HepG2 (cell line): Measurements from ENCODE around the gene CLEC9A. TPM values are rescaled to one million over a fixed set of nuclear protein-coding genes. Genes with fewer than 3 reads are reported as not detected.

Source experiments
- ATAC-seq: fragments of 200-7000 bp; cut with Tn5 transposase; 3 replicates; pipeline ENCODE4 v1.9.1; 2020; ENCODE audit warnings: mild to moderate bottlenecking, moderate library complexity
- BruUV-seq: library from RNA; stranded (reverse); fragments of 400-500 nt; replicated peaks from 2 replicates; lab custom pipeline; 2021; lab: Mats Ljungman, UMichigan
- CTCF ChIA-PET: fragments of 300-600 bp; formaldehyde crosslinking; extraction: SDS; loops from one replicate; lab custom pipeline; 2021; ENCODE audit warnings: low total read pairs, inconsistent platforms, low intra/inter-chr PET ratio; lab: Yijun Ruan, JAX
- POLR2A ChIA-PET: fragments of 350-600 bp; sonication (Branson Sonifier 250); formaldehyde crosslinking; loops from one replicate; lab custom pipeline; 2020; ENCODE audit warnings: antibody characterized with exemption, inconsistent platforms; lab: Yijun Ruan, JAX
- DNase-seq: peaks from one replicate; pipeline ENCODE4 v3.0.0-alpha.2; 2015; ENCODE audit warnings: low spot score
- FAIRE-seq: peaks from 3 replicates; lab custom pipeline; 2011; peaks lifted over from hg19 to GRCh38; lab: Jason Lieb, UNC
- H2AFZ ChIP-seq: one replicate; pipeline ENCODE4 v1.6.1; 2011; ENCODE audit warnings: low read length, inconsistent platforms
- H3K27ac ChIP-seq: fragments of 300-600 bp; 3 replicates; pipeline ENCODE4 v1.8.0; 2011; ENCODE audit warnings: mixed run types, mild to moderate bottlenecking, mixed read lengths, low read length, inconsistent platforms; ENCODE audit not compliant: insufficient read depth; ENCODE audit errors: extremely low read length
- H3K27me3 ChIP-seq, 2 experiments: fragments of 200-600 bp in 1 of 2; 2 replicates in 1 of 2; 3 replicates in 1 of 2; pipeline versions ENCODE4 v1.6.0 to v1.8.0; 2011; ENCODE audit warnings: low read length in 2 of 2, mild to moderate bottlenecking in 2 of 2, moderate library complexity in 2 of 2, inconsistent platforms in 1 of 2; ENCODE audit not compliant: insufficient read depth in 2 of 2, control insufficient read depth in 1 of 2
- H3K36me3 ChIP-seq, 2 experiments: fragments of 200-600 bp in 1 of 2; replicated peaks in 1 of 2; 2 replicates in 1 of 2; 3 replicates in 1 of 2; pipeline versions ENCODE4 v1.5.1 to v1.8.0; 2011; ENCODE audit warnings: low read length in 2 of 2, inconsistent platforms in 1 of 2; ENCODE audit not compliant: insufficient read depth in 2 of 2, control insufficient read depth in 1 of 2
- H3K4me1 ChIP-seq: 2 replicates; pipeline ENCODE4 v1.5.1; 2012; ENCODE audit warnings: low read length, inconsistent platforms; ENCODE audit not compliant: insufficient read depth
- H3K4me2 ChIP-seq: 2 replicates; pipeline ENCODE4 v1.6.0; 2011; ENCODE audit warnings: low read depth, low read length, inconsistent platforms
- H3K4me3 ChIP-seq, 3 experiments: fragments of 200-600 bp in 1 of 3; sonication (generic), shearing (Covaris generic) in 1 of 3; replicated peaks in 1 of 3; 2 replicates each; pipeline ENCODE4 v1.5.1; 2011 to 2016; ENCODE audit warnings: low read length in 3 of 3, inconsistent platforms in 2 of 3, low read depth in 2 of 3, mild to moderate bottlenecking in 2 of 3, control low read depth in 1 of 3, mixed read lengths in 1 of 3; ENCODE audit not compliant: insufficient read depth in 1 of 3
- H3K79me2 ChIP-seq: one replicate; pipeline ENCODE4 v1.6.1; 2011; ENCODE audit warnings: low read length, inconsistent platforms; ENCODE audit not compliant: insufficient read depth
- H3K9ac ChIP-seq: 2 replicates; pipeline ENCODE4 v1.6.0; 2011; ENCODE audit warnings: mild to moderate bottlenecking, low read depth, low read length, inconsistent platforms; ENCODE audit not compliant: insufficient read depth
- H3K9me3 ChIP-seq: 2 replicates; pipeline ENCODE4 v1.5.1; 2012; ENCODE audit warnings: mild to moderate bottlenecking, low read length
- H4K20me1 ChIP-seq: 2 replicates; pipeline ENCODE4 v1.6.0; 2011; ENCODE audit warnings: inconsistent platforms, mild to moderate bottlenecking, low read length, moderate library complexity; ENCODE audit not compliant: insufficient read depth
- JUND ChIP-seq: sonication (generic); formaldehyde crosslinking; IDR thresholded peaks from 2 replicates; pipeline ENCODE4 v1.8.0; 2022; ENCODE audit warnings: mild to moderate bottlenecking, missing genetic modification reagents
- KLF16 ChIP-seq, 2 experiments: sonication (generic) in 1 of 2; formaldehyde crosslinking in 1 of 2; IDR thresholded peaks; 2 replicates each; pipeline versions ENCODE4 v1.6.1 to v1.8.0; 2016 to 2023; ENCODE audit warnings: missing genetic modification reagents in 2 of 2, missing compliant biosample characterization in 1 of 2
- MED8 ChIP-seq: sonication (generic); formaldehyde crosslinking; IDR thresholded peaks from 2 replicates; pipeline ENCODE4 v1.8.1; 2023; ENCODE audit warnings: mild to moderate bottlenecking, missing genetic modification reagents; ENCODE audit not compliant: insufficient replicate concordance
- NFIC ChIP-seq: IDR thresholded peaks from 2 replicates; pipeline ENCODE4 v1.6.1; 2012; ENCODE audit warnings: mild to moderate bottlenecking, low read length, inconsistent platforms
- RFX1 ChIP-seq: fragments of 450-650 bp; IDR thresholded peaks from 2 replicates; pipeline ENCODE4 v1.6.1; 2017
- U2AF2 ChIP-seq: fragments of 200-400 bp; formaldehyde crosslinking; IDR thresholded peaks from 2 replicates; pipeline ENCODE4 v1.6.1; 2017; ENCODE audit warnings: low read depth, mild to moderate bottlenecking, low read length
- ZNF563 ChIP-seq: sonication (generic); formaldehyde crosslinking; IDR thresholded peaks from 2 replicates; pipeline ENCODE4 v1.8.0; 2022; ENCODE audit warnings: mild to moderate bottlenecking, moderate library complexity, missing genetic modification reagents
- ZNF564 ChIP-seq: sonication (generic); formaldehyde crosslinking; IDR thresholded peaks from 2 replicates; pipeline ENCODE4 v1.8.1; 2023; ENCODE audit warnings: mild to moderate bottlenecking, missing genetic modification reagents
- ZNF678 ChIP-seq: sonication (generic); formaldehyde crosslinking; IDR thresholded peaks from 2 replicates; pipeline ENCODE4 v1.4.0; 2020; ENCODE audit warnings: mild to moderate bottlenecking, missing genetic modification reagents
- ZNF746 ChIP-seq: sonication (generic); formaldehyde crosslinking; IDR thresholded peaks from 2 replicates; pipeline ENCODE4 v1.8.0; 2022; ENCODE audit warnings: mild to moderate bottlenecking, missing genetic modification reagents
- WGBS: methylation state at CpG from one replicate; pipeline ENCODE4 v1.1.6; 2017; ENCODE audit warnings: low lambda C conversion rate; 5-methylcytosine and 5-hydroxymethylcytosine counted together
- in situ Hi-C: cut with HindIII; loops from 2 replicates; pipeline ENCODE4 v1.10.0; 2017; ENCODE audit warnings: low pct_unique_long_range_greater_than_20kb; ENCODE audit not compliant: extremely low pct_ligation_motif_present
- intact Hi-C: fragments of 100-400 bp; cut with micrococcal nuclease; formaldehyde crosslinking; loops from one replicate; pipeline ENCODE4 v1.10.0; 2022; ENCODE audit not compliant: unreplicated experiment
- polyA plus RNA-seq, 8 experiments: library from polyadenylated mRNA; depleted of rRNA in 3 of 8; stranded (reverse) in 7 of 8; unstranded in 1 of 8; fragments of >200 nt; fragmentation: Illumina TruSeq in 4 of 8; extraction: Trizol in 4 of 8; gene quantifications; 2 replicates each; pipeline versions ENCODE4 v1.2.1 to v1.2.3, GENCODE V29; 2011 to 2016; ENCODE audit warnings: low read depth in 4 of 8, missing spikeins in 1 of 8, mixed read lengths in 1 of 8; ENCODE audit not compliant: insufficient read depth in 1 of 8
- total RNA-seq, 5 experiments: library from RNA; depleted of rRNA; stranded (reverse); fragments of >200 nt; fragmentation: Illumina TruSeq; extraction: Trizol; gene quantifications; 2 replicates each; pipeline ENCODE4 v1.2.3, GENCODE V29; 2016; ENCODE audit warnings: low read depth in 1 of 5
- TF ChIP-seq, protein P1 (sequence below): sonication (generic); formaldehyde crosslinking; IDR thresholded peaks from 2 replicates; pipeline ENCODE4 v1.4.0; 2020; ENCODE audit warnings: mild to moderate bottlenecking, low read depth, missing genetic modification reagents
- TF ChIP-seq, protein P2 (sequence below): sonication (generic); formaldehyde crosslinking; IDR thresholded peaks from 2 replicates; pipeline ENCODE4 v1.5.1; 2020; ENCODE audit warnings: missing genetic modification reagents, mild to moderate bottlenecking, borderline replicate concordance
- TF ChIP-seq, protein P3 (sequence below): sonication (generic); formaldehyde crosslinking; IDR thresholded peaks from 2 replicates; pipeline ENCODE4 v1.4.0; 2020; ENCODE audit warnings: mild to moderate bottlenecking, missing genetic modification reagents

The CLEC9A gene
- total and polyA plus RNA-seq, 2 of the 13 experiments (the other 11 are each of a cell fraction or from before 2014, with no cell fraction given) = not detected

DNA sequence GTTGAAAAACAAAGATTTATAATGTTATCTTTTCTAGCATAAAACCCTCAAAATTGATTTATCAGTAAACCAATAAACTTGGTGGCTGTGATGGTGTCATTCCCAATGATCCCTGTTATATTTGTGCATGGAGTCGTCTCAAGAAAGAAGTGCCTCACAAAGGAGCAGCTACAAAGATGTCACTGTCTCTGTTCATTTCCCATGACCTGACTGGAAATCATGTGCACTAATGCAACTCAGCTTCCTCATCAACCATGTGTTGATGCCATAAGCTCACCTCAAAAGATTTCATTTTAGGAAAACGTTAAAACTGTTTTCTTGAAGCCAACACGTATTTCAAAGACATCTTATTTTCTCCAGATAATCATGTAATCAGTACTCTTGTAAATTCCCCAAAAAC is 39.5 kb downstream of the CLEC9A start (continued):
- TF ChIP-seq, protein P1, sequence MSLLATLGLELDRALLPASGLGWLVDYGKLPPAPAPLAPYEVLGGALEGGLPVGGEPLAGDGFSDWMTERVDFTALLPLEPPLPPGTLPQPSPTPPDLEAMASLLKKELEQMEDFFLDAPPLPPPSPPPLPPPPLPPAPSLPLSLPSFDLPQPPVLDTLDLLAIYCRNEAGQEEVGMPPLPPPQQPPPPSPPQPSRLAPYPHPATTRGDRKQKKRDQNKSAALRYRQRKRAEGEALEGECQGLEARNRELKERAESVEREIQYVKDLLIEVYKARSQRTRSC (CRISPR knock-in tag) = no peak
- TF ChIP-seq NFIC = no peak
- no peak for TF ChIP-seq ZNF564
- no peak for TF ChIP-seq JUND (CRISPR knock-in tag)

DNA sequence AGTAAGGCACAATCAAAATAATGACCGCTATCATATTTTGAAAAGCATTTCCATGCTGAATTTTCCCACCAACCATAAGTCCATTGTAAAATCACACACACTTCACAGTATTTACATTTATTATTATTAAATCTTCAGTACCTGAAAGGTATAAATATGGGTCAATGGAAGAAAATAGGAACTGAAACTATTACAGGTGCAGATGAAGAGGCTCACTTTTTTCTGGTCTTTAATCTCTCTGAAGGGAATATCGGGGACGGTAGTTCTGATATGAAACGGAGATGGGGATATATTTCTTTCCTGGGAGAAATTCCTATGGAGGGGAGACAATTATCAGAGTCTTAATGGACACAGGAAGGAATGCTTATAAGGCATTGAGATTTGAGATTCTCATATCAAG is 39.9 kb downstream of the CLEC9A start:
- 11% methylated on average over 4 of the region's 4 CpGs for WGBS
- no peak for TF ChIP-seq MED8 (CRISPR knock-in tag)
- TF ChIP-seq, protein P2, sequence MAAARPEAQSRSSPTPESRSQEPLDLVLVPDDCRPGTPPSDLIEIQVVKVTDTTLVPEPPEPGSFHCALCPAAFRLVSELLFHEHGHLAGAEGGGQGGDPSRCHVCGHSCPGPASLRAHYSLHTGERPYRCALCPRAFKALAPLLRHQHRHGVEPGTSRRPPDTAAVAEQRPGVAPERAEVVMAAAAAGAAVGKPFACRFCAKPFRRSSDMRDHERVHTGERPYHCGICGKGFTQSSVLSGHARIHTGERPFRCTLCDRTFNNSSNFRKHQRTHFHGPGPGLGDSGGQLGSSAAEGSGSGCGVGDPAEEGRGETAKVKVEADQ (CRISPR knock-in tag) = no peak
- no peak for TF ChIP-seq RFX1
- TF ChIP-seq, protein P3, sequence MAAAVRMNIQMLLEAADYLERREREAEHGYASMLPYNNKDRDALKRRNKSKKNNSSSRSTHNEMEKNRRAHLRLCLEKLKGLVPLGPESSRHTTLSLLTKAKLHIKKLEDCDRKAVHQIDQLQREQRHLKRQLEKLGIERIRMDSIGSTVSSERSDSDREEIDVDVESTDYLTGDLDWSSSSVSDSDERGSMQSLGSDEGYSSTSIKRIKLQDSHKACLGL (CRISPR knock-in tag) = no peak
- no peak for TF ChIP-seq KLF16 (CRISPR knock-in tag; IDR thresholded peaks at IDR 0.05)
- TF ChIP-seq U2AF2 = no peak
- TF ChIP-seq ZNF563 (CRISPR knock-in tag) = no peak
- TF ChIP-seq ZNF678 = no peak
- no peak for TF ChIP-seq ZNF746 (CRISPR knock-in tag)
- FAIRE-seq = no peak
- H2AFZ ChIP-seq = no peak overlapping the region
- no peaks in the 10 kb centered on the region for H3K36me3 ChIP-seq
- H3K4me1 ChIP-seq = no peaks in the 10 kb centered on the region
- CTCF ChIA-PET = no interaction called here
- H3K9ac ChIP-seq = no peak overlapping the region
- no peak overlapping the region for H3K4me2 ChIP-seq
- in situ Hi-C loops (no loop called here), intact Hi-C loops (no loop called here)
- no peaks in the 10 kb centered on the region for H3K79me2 ChIP-seq
- no peak for ATAC-seq
- no peak overlapping the region for H3K27ac ChIP-seq
- POLR2A ChIA-PET = no interaction called here
- H3K27me3 ChIP-seq = peaks cover 2 to 4% of the 10 kb centered on the region in 2 experiments; a peak in 1 of 5 replicates
- no TSS peak for BruUV-seq
- H3K4me3 ChIP-seq = no peak overlapping the region
- H3K9me3 ChIP-seq = no peaks in the 10 kb centered on the region
- H4K20me1 ChIP-seq = no peaks in the 10 kb centered on the region
- no peak for DNase-seq
